Aorta (tissue), 5 donors: ENCODE data around the gene NUP50. TPM values are rescaled to one million over a fixed set of nuclear protein-coding genes. Genes with fewer than 3 reads are reported as not detected.
A peak's percentile ranks its signal among the peaks of the same experiment; 100 is the strongest.

Experiments
- ATAC-seq: fragments of 200-7000 bp; cut with Tn5 transposase; one replicate; pipeline ENCODE4 v1.9.1; 2022; ENCODE audit warnings: moderate library complexity; ENCODE audit not compliant: low FRiP score
- DNase-seq, 2 donors: peaks; one replicate each; pipeline ENCODE4 v3.0.0-alpha.2; 2020
- H3K27ac ChIP-seq, 2 donors: one replicate each; pipeline ENCODE4 v1.5.1; 2013; ENCODE audit warnings: low read length in 2 of 2, mild to moderate bottlenecking in 2 of 2, moderate library complexity in 2 of 2, control low read depth in 1 of 2, inconsistent platforms in 1 of 2, low read depth in 1 of 2
- H3K27me3 ChIP-seq, 2 donors: one replicate each; pipeline ENCODE4 v1.6.1; 2013; ENCODE audit warnings: control low read depth in 1 of 2, low read length in 1 of 2, mild to moderate bottlenecking in 1 of 2, moderate library complexity in 1 of 2; ENCODE audit not compliant: insufficient read depth in 2 of 2, control insufficient read depth in 1 of 2
- H3K36me3 ChIP-seq, 2 donors: one replicate each; pipeline ENCODE4 v1.6.1; 2013; ENCODE audit warnings: control low read depth in 1 of 2, low read length in 1 of 2, mild to moderate bottlenecking in 1 of 2; ENCODE audit not compliant: insufficient read depth in 2 of 2, control insufficient read depth in 1 of 2
- H3K4me1 ChIP-seq, 2 donors: one replicate each; pipeline ENCODE4 v1.6.1; 2013; ENCODE audit warnings: low read length in 2 of 2, control low read depth in 1 of 2, mild to moderate bottlenecking in 1 of 2, moderate library complexity in 1 of 2; ENCODE audit not compliant: insufficient read depth in 2 of 2, control insufficient read depth in 1 of 2
- H3K4me3 ChIP-seq, 2 donors: one replicate each; pipeline ENCODE4 v1.5.1; 2013; ENCODE audit warnings: low read length in 2 of 2, control low read depth in 1 of 2, mild to moderate bottlenecking in 1 of 2
- H3K9me3 ChIP-seq: one replicate; pipeline ENCODE4 v1.6.1; 2013; ENCODE audit warnings: mild to moderate bottlenecking, low read length; ENCODE audit not compliant: control insufficient read depth
- WGBS, 2 donors: extraction: QIAGEN DNeasy Blood & Tissue Kit; methylation state at CpG; one replicate each; pipeline ENCODE4 v1.1.7; 2013; 5-methylcytosine and 5-hydroxymethylcytosine counted together
- intact Hi-C, 2 donors: fragments of 100-400 bp; cut with DNase I; formaldehyde crosslinking; loops; one replicate each; pipeline versions ENCODE4 v1.14.2 to v1.15.0; 2022
- polyA plus RNA-seq, 2 donors: library from polyadenylated mRNA; stranded (reverse); fragments of 200-250 nt; gene quantifications; one replicate each; pipeline ENCODE4 v1.2.3, GENCODE V29; 2013
- total RNA-seq, 2 donors: library from RNA; stranded (reverse); fragmentation: NEBNext Ultra II Directional; extraction: Animal tissue kit (Norgen Biotek cat#: 25700); gene quantifications; one replicate each; pipeline ENCODE4 v1.2.1, GENCODE V29; 2021
- donor health status: healthy with polysubstance abuse.
- donor health status: Bipolar disorder and iron deficiency.
- donor health status: DM: no; HTN: no; CAD: no.
- donor health status: DM: no; HTN: no; CAD: no.
- donor health status: DM: yes; HTN: yes; CAD: no.

NUP50 gene
- total and polyA plus RNA-seq, 4 donors, result 5.6 to 49.7 (median 19.6) TPM

DNA sequence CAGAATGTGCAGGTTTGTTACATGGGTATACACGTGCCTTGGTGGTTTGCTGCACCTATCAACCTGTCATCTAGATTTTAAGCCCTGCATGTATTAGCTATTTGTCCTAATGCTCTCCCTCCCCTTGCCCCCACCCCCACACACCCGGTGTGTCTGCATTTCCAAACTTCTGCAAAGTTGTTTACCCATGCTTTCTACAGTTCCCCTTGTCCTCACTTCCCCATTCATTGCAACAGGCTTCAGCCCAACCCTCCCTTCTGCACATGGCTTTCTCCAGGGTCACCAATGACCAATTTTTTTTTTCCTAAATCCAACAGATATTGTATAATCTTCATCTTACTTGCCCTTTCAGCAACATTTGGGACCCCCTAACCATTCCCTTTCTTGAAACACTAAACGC, 32.0 kb upstream of the NUP50 start:
- Histone ChIP-seq H3K27ac (no peak overlapping the region), H3K36me3 (peaks cover 5 to 6% of the 10 kb centered on the region in 2 donors), H3K4me3 (no peak overlapping the region), H3K4me1 (no peaks in the 10 kb centered on the region), H3K9me3 (peaks cover 4% of the 10 kb centered on the region), H3K27me3 (no peaks in the 10 kb centered on the region)
- WGBS, 2 donors, result 77 to 88% methylated on average over 3 of the region's 3 CpGs
- DNase-seq (peak in 1 of 2 donors; percentile 65), ATAC-seq (no peak)
- intact Hi-C loops, result no loop called here

DNA sequence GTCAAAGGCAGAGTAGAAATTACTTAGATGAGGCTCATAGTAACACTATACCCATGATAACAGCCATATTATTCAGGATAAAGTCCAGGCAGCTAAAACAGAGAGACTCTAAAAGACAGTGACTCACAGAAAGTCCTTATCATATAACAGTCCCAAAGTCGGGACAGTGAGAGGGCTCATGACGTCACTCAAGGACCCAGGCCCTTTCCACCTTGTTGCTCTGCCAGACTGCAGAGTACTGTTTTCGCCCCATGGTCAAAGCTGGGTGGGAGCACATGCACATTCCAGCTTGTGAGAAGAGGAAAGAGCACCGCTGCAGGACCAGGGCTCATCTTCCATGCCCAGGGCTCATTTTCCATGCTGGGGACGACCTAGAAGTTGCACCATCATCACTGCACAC, 29.4 kb upstream of the NUP50 start:
- ATAC-seq (no peak), DNase-seq (no peak)
- peaks cover 4% of the 10 kb centered on the region for H3K9me3 ChIP-seq
- intact Hi-C loops, result no loop called here
- WGBS, 2 donors, result 95 to 96% methylated on average over 5 of the region's 5 CpGs
- H3K4me1 ChIP-seq, result no peaks in the 10 kb centered on the region
- H3K27me3 ChIP-seq, result no peaks in the 10 kb centered on the region
- no peak overlapping the region for H3K4me3 ChIP-seq
- H3K36me3 ChIP-seq, result peaks cover 5 to 6% of the 10 kb centered on the region in 2 donors
- no peak overlapping the region for H3K27ac ChIP-seq

DNA sequence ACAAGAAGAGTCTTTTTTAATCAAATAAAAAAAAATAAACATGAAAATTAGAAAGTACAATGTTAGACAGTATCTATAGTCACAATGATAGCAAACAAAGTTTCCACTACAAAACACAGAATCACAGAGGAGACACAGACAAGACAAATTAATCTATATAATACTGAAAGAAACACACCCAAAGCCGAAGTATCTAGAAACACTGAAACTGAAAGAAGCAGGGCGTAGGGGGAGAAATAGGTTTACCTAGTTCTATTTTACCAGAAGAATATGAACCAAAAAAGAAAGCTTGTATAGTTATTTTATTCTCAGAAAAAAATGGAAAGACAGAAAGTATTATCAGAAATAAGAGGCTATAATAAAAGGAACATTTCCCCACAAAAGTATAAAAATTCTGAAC, 27.1 kb upstream of the NUP50 start:
- no peaks in the 10 kb centered on the region for H3K27me3 ChIP-seq
- intact Hi-C loops, result no loop called here
- WGBS, 2 donors, result 93 to 96% methylated on average over 2 of the region's 2 CpGs
- no peaks in the 10 kb centered on the region for H3K4me1 ChIP-seq
- no peak for ATAC-seq
- no peak for DNase-seq
- H3K4me3 ChIP-seq, result no peak overlapping the region
- peaks cover 4% of the 10 kb centered on the region for H3K9me3 ChIP-seq
- H3K36me3 ChIP-seq, result peaks cover 5 to 6% of the 10 kb centered on the region in 2 donors
- H3K27ac ChIP-seq, result no peak overlapping the region

DNA sequence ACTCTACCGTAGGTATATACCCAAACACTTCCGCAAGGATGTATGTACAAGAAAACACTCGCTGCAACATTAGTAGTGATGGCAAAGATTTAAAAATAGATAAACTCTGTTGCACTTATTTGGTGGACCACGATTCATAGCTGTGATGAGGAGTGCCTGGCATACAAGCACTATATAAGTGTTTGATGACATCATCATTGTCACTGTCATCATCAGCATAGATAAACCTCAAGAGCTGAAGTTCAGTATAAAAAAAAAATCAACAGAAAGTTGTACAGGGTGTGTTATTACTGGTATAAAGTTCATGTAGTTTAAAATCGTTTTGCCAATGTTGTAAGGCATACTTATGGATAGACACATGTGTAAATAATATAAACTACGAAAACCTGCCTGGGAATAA, 24.0 kb upstream of the NUP50 start:
- DNase-seq (no peak), ATAC-seq (no peak)
- H3K27ac ChIP-seq, result no peak overlapping the region
- H3K4me1 ChIP-seq, result no peaks in the 10 kb centered on the region
- no peaks in the 10 kb centered on the region for H3K27me3 ChIP-seq
- no peaks in the 10 kb centered on the region for H3K9me3 ChIP-seq
- no peak overlapping the region for H3K4me3 ChIP-seq
- intact Hi-C loops, result no loop called here
- H3K36me3 ChIP-seq, result peaks cover 0 to 1% of the 10 kb centered on the region in 2 donors
- WGBS, 2 donors, result 93% methylated on average over 6 of the region's 6 CpGs

DNA sequence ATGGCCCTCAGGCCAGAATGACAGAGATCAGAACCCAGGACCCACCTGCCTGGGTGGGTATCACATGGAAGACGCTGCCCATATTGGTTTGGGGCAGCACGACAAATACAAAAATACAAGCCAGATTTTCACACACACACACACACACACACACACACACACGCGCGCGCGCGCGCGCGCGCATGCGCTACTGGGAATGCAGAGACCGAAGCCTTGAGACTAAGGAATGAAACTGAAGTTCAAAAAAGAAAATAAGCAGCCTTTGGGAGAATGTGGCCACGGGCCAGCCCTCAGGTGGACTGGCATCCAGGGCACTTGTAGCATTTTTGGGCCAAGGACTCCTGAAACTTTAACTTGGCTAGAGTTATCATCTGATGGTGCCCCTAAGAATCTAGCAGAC, 21.3 kb upstream of the NUP50 start:
- no peak overlapping the region for H3K27ac ChIP-seq
- H3K27me3 ChIP-seq, result no peaks in the 10 kb centered on the region
- DNase-seq (no peak), ATAC-seq (no peak)
- 81 to 85% methylated on average over 15 of the region's 15 CpGs for WGBS, 2 donors
- H3K36me3 ChIP-seq, result no peaks in the 10 kb centered on the region
- no peak overlapping the region for H3K4me3 ChIP-seq
- intact Hi-C loops, result no loop called here
- H3K9me3 ChIP-seq, result no peaks in the 10 kb centered on the region
- no peaks in the 10 kb centered on the region for H3K4me1 ChIP-seq

DNA sequence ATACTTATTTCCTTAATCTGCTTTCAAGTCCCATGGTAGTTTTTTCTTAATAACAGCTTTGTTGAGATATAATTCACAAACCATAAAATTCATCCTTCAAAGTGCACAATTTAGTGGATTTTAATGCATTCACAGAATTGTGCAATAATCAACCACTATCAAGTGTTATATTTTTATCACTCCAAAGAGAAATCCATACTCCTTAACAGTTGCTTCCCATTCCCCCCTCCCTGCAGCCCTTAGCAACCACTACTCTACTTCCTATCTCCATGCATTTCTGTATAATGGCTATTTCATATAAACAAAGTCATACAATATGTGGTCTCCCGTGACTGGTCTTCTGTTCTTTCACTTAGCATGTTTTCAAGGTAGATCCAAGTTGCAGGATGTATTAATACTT, 18.8 kb upstream of the NUP50 start:
- Histone ChIP-seq H3K36me3 (no peaks in the 10 kb centered on the region), H3K4me1 (no peaks in the 10 kb centered on the region), H3K9me3 (no peaks in the 10 kb centered on the region), H3K27ac (no peak overlapping the region), H3K27me3 (no peaks in the 10 kb centered on the region), H3K4me3 (no peak overlapping the region)
- DNase-seq (no peak), ATAC-seq (no peak)
- WGBS, 2 donors, result 80 to 88% methylated on average over 1 of the region's 1 CpG
- intact Hi-C loops, result no loop called here

DNA sequence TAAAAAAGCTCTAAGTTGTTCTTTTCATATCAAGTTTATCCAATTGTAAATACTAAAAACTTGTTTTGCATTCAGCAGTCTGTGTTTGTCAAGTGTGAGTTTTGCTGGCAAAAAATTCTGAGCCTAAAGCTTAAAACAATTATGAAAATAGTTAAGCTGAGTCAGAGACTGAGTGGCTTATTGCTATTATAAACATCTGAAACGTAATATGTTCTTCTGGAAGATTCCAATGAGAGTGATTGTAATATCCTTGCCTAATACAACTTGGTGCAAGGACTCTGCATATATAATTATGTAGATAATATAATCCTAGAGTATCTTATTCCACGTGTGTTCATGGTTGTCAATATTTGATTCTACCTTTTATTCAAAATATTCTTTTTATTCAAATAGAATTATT, 14.1 kb upstream of the NUP50 start:
- DNase-seq (no peak), ATAC-seq (no peak)
- H3K27ac ChIP-seq, result no peak overlapping the region
- intact Hi-C loops, result no loop called here
- no peaks in the 10 kb centered on the region for H3K36me3 ChIP-seq
- no peaks in the 10 kb centered on the region for H3K9me3 ChIP-seq
- no peak overlapping the region for H3K4me3 ChIP-seq
- no peaks in the 10 kb centered on the region for H3K4me1 ChIP-seq
- 74 to 77% methylated on average over 2 of the region's 2 CpGs for WGBS, 2 donors
- H3K27me3 ChIP-seq, result no peaks in the 10 kb centered on the region

DNA sequence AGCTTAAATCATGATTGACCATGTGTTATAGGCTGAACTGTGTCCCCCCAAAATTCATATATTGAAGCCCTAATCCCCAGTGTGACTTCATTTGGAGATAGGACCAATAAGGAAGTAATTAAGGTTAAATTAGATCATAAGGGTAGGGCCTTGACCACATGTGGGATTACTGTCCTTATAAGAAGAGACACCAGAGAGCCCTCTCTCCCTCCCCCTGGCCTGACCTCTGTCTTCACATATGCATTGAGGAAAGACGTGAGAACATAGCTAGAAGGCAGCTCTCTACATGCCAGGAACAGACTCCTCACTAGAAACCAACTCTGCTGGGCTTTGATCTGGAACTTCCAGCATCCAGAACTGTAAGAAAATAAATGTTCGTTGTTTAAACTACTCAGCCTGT, 13.6 kb upstream of the NUP50 start:
- Histone ChIP-seq H3K9me3 (no peaks in the 10 kb centered on the region), H3K27ac (no peak overlapping the region), H3K4me1 (no peaks in the 10 kb centered on the region), H3K36me3 (peaks cover 0 to under 1% of the 10 kb centered on the region in 2 donors), H3K4me3 (no peak overlapping the region), H3K27me3 (no peaks in the 10 kb centered on the region)
- ATAC-seq (no peak), DNase-seq (no peak)
- intact Hi-C loops, result no loop called here
- 47 to 90% methylated on average over 2 of the region's 2 CpGs for WGBS, 2 donors

DNA sequence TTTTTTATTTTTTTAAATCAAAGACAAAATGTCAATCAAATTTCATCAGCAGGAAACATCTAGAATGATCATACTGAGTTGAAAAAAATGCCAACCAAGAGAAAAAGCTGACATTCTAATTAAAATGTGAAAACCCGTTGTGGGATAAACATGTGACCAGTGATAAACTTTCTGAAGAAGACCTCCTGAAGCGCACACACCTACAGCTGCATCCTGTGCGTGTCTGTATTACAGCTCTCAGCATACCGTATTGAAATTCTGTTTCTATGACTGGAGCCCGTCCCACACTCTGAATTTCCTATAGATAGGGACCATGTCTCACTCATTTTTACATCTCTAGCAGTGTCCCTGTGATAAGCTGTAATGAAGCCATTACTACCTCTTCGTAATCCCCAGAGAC, 12.2 kb upstream of the NUP50 start:
- ATAC-seq, result no peak
- Histone ChIP-seq H3K9me3 (no peaks in the 10 kb centered on the region), H3K27me3 (no peaks in the 10 kb centered on the region), H3K4me3 (no peak overlapping the region), H3K36me3 (peaks cover 0 to 2% of the 10 kb centered on the region in 2 donors), H3K27ac (no peak overlapping the region), H3K4me1 (no peaks in the 10 kb centered on the region)
- WGBS, 2 donors, result 94 to 97% methylated on average over 6 of the region's 6 CpGs
- DNase-seq, result no peak
- intact Hi-C loops, result no loop called here
